HCT116 (cell line): Measurements from ENCODE around the gene CTDNEP1. TPM values are rescaled to one million over a fixed set of nuclear protein-coding genes. Genes with fewer than 3 reads are reported as not detected.

Source experiments
- ATAC-seq: fragments of 200-7000 bp; cut with Tn5 transposase; 2 replicates; pipeline ENCODE4 v1.9.1; 2020; ENCODE audit warnings: mild to moderate bottlenecking, moderate library complexity
- BruUV-seq: library from RNA; stranded (reverse); fragments of 400-500 nt; replicated peaks from 2 replicates; lab custom pipeline; 2021; lab: Mats Ljungman, UMichigan
- CTCF ChIA-PET: fragments of 300-600 bp; sonication (Branson Sonifier 250); formaldehyde crosslinking; loops from one replicate; lab custom pipeline; 2021; ENCODE audit warnings: antibody characterized with exemption; lab: Charles Lee
- POLR2A ChIA-PET: fragments of 300-600, 350-600 bp; sonication (Branson Sonifier 250); formaldehyde crosslinking; loops from one replicate; lab custom pipeline; 2021; ENCODE audit warnings: antibody characterized with exemption; lab: Charles Lee
- RAD21 ChIA-PET, 2 experiments: fragments of 300-600 bp; sonication (Branson Sonifier 250); formaldehyde crosslinking; loops; one replicate each; lab custom pipeline; 2023; ENCODE audit warnings: low total read pairs in 2 of 2; ENCODE audit not compliant: uncharacterized antibody in 2 of 2, unreplicated experiment in 2 of 2, low non-redundant PET in 1 of 2; lab: Charles Lee
- DNase-seq: peaks from one replicate; pipeline ENCODE4 v3.0.0-alpha.2; 2010; ENCODE audit warnings: low read depth, low spot score
- H2AFZ ChIP-seq: fragments of 200-600 bp; shearing (Covaris generic), sonication (generic); 2 replicates; pipeline ENCODE4 v1.6.1; 2017; ENCODE audit warnings: low read depth, mixed run types, mixed read lengths, antibody characterized with exemption, low read length; ENCODE audit not compliant: poor library complexity, severe bottlenecking
- H3K27ac ChIP-seq: 2 replicates; pipeline ENCODE4 v1.5.1; 2012; ENCODE audit warnings: low read depth, low read length
- H3K27me3 ChIP-seq: fragments of 200-600 bp; sonication (generic); 2 replicates; pipeline ENCODE4 v1.6.1; 2016; ENCODE audit warnings: mixed run types, low read length, mixed read lengths; ENCODE audit not compliant: insufficient read depth
- H3K36me3 ChIP-seq, 2 experiments: fragments of 200-500 bp in 1 of 2; fragments of 200-600 bp in 1 of 2; sonication (Bioruptor generic) in 1 of 2; sonication (generic) in 1 of 2; 2 replicates each; pipeline versions ENCODE4 v1.5.1 to v1.6.1; 2014 to 2016; ENCODE audit warnings: low read length in 2 of 2, inconsistent platforms in 1 of 2, mixed read lengths in 1 of 2, mixed run types in 1 of 2; ENCODE audit not compliant: insufficient read depth in 2 of 2, control insufficient read depth in 1 of 2
- H3K4me1 ChIP-seq, 2 experiments: fragments of 200-600 bp in 1 of 2; sonication (generic) in 1 of 2; 2 replicates each; pipeline versions ENCODE4 v1.5.1 to v1.6.1; 2012 to 2017; ENCODE audit warnings: low read length in 2 of 2, inconsistent platforms in 1 of 2, mild to moderate bottlenecking in 1 of 2, mixed read lengths in 1 of 2, mixed run types in 1 of 2, moderate library complexity in 1 of 2; ENCODE audit not compliant: insufficient read depth in 2 of 2, control insufficient read depth in 1 of 2
- H3K4me2 ChIP-seq: fragments of 200-600 bp; sonication (generic); 2 replicates; pipeline ENCODE4 v1.6.1; 2017; ENCODE audit warnings: mixed run types, low read length, mixed read lengths
- H3K4me3 ChIP-seq, 2 experiments: fragments of 200-600 bp in 1 of 2; sonication (generic) in 1 of 2; replicated peaks in 1 of 2; 2 replicates each; pipeline ENCODE4 v1.5.1; 2011 to 2016; ENCODE audit warnings: low read length in 2 of 2, control low read depth in 1 of 2, low read depth in 1 of 2, mild to moderate bottlenecking in 1 of 2, mixed read lengths in 1 of 2, mixed run types in 1 of 2
- H3K79me2 ChIP-seq: fragments of 200-600 bp; sonication (generic); 2 replicates; pipeline ENCODE4 v1.6.1; 2017; ENCODE audit warnings: mild to moderate bottlenecking, mixed run types, low read length, moderate library complexity, mixed read lengths; ENCODE audit not compliant: insufficient read depth
- H3K9ac ChIP-seq: fragments of 200-600 bp; sonication (generic); 2 replicates; pipeline ENCODE4 v1.6.1; 2016; ENCODE audit warnings: low read length, mixed read lengths
- H3K9me2 ChIP-seq: fragments of 200-600 bp; sonication (generic), shearing (Covaris generic); 2 replicates; pipeline ENCODE4 v1.6.1; 2017; ENCODE audit warnings: mixed run types, mild to moderate bottlenecking, moderate library complexity; ENCODE audit not compliant: insufficient read depth
- H3K9me3 ChIP-seq, 2 experiments: fragments of 200-500 bp in 1 of 2; fragments of 200-600 bp in 1 of 2; sonication (Bioruptor generic) in 1 of 2; sonication (generic) in 1 of 2; 2 replicates each; pipeline ENCODE4 v1.6.1; 2014 to 2017; ENCODE audit warnings: low read length in 2 of 2, mixed read lengths in 2 of 2, inconsistent platforms in 1 of 2, low read depth in 1 of 2, mild to moderate bottlenecking in 1 of 2, mixed run types in 1 of 2, moderate library complexity in 1 of 2; ENCODE audit not compliant: control insufficient read depth in 1 of 2, insufficient read depth in 1 of 2
- H4K20me1 ChIP-seq: fragments of 200-600 bp; sonication (generic), shearing (Covaris generic); 2 replicates; pipeline ENCODE4 v1.6.1; 2017; ENCODE audit warnings: mixed run types, mild to moderate bottlenecking, moderate library complexity; ENCODE audit not compliant: insufficient read depth
- CBX3 ChIP-seq: IDR thresholded peaks from 2 replicates; pipeline ENCODE4 v1.6.1; 2012; ENCODE audit warnings: low read depth
- POLR2A ChIP-seq: IDR thresholded peaks from 2 replicates; pipeline ENCODE4 v1.7.0; 2011; ENCODE audit warnings: borderline replicate concordance; ENCODE audit not compliant: insufficient read depth, insufficient read length; ENCODE audit errors: extremely low read depth
- SRF ChIP-seq: IDR thresholded peaks from 2 replicates; pipeline ENCODE4 v1.6.1; 2012; ENCODE audit warnings: low read depth
- ZFX ChIP-seq: fragments of 450-650 bp; IDR thresholded peaks from 2 replicates; pipeline ENCODE4 v1.6.1; 2017
- ZNF274 ChIP-seq: fragments of 200-500 bp; sonication (Bioruptor generic); IDR thresholded peaks from 2 replicates; pipeline ENCODE4 v1.6.1; 2014; ENCODE audit warnings: mild to moderate bottlenecking, low read depth, low read length, inconsistent platforms
- intact Hi-C: fragments of 100-400 bp; cut with micrococcal nuclease; formaldehyde crosslinking; loops from 2 replicates; pipeline ENCODE4 v1.10.0; 2022
- total RNA-seq: library from RNA; stranded (reverse); gene quantifications from one replicate; pipeline ENCODE4 v1.2.1, GENCODE V29; 2021; ENCODE audit not compliant: unreplicated experiment
- TF ChIP-seq, protein P1 (sequence below), 3 experiments: fragments of 200-600 bp in 1 of 3; sonication (generic) in 1 of 3; IDR thresholded peaks in 2 of 3; conservative IDR thresholded peaks in 1 of 3; 2 replicates each; pipeline ENCODE4 v1.5.1; 2012 to 2017; ENCODE audit warnings: low read depth in 2 of 3, low read length in 2 of 3, antibody characterized with exemption in 1 of 3, borderline replicate concordance in 1 of 3, control low read depth in 1 of 3, mild to moderate bottlenecking in 1 of 3, mixed read lengths in 1 of 3, mixed run types in 1 of 3, moderate library complexity in 1 of 3; ENCODE audit not compliant: insufficient read depth in 1 of 3
- TF ChIP-seq, protein P2 (sequence below): IDR thresholded peaks from 2 replicates; pipeline ENCODE4 v1.6.1; 2012

The CTDNEP1 gene
- total RNA-seq, 1 experiment from 2014 or later: 143 TPM

GRCh38 chr17:7207120-7208001 is 44.2 kb downstream of the CTDNEP1 start:
- peaks cover 3 to 12% of the 10 kb centered on the region in 2 experiments; a peak in 3 of 4 replicates for H3K4me1 ChIP-seq
- ChIA-PET RAD21 (no interaction called here), CTCF (no interaction called here), POLR2A (no interaction called here)
- H3K4me2 ChIP-seq: no peak overlapping the region
- BruUV-seq: no TSS peak
- TF ChIP-seq ZNF274: no peak
- TF ChIP-seq, protein P1, sequence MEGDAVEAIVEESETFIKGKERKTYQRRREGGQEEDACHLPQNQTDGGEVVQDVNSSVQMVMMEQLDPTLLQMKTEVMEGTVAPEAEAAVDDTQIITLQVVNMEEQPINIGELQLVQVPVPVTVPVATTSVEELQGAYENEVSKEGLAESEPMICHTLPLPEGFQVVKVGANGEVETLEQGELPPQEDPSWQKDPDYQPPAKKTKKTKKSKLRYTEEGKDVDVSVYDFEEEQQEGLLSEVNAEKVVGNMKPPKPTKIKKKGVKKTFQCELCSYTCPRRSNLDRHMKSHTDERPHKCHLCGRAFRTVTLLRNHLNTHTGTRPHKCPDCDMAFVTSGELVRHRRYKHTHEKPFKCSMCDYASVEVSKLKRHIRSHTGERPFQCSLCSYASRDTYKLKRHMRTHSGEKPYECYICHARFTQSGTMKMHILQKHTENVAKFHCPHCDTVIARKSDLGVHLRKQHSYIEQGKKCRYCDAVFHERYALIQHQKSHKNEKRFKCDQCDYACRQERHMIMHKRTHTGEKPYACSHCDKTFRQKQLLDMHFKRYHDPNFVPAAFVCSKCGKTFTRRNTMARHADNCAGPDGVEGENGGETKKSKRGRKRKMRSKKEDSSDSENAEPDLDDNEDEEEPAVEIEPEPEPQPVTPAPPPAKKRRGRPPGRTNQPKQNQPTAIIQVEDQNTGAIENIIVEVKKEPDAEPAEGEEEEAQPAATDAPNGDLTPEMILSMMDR (IDR thresholded peaks at IDR 0.05 in 2 of 3, conservative IDR thresholded peaks at IDR 0.05 in 1 of 3; ENCODE audit: borderline replicate concordance in 1 of 3, insufficient read depth in 1 of 3, low read depth in 2 of 3, low read length in 2 of 3): no peak
- no peak for DNase-seq
- no peak overlapping the region for H3K9ac ChIP-seq
- no peaks in the 10 kb centered on the region for H3K79me2 ChIP-seq
- ATAC-seq: no peak
- intact Hi-C loops: no loop called here
- no peak overlapping the region for H3K4me3 ChIP-seq
- H3K27me3 ChIP-seq: no peaks in the 10 kb centered on the region
- H4K20me1 ChIP-seq: no peaks in the 10 kb centered on the region
- H3K9me2 ChIP-seq: no peaks in the 10 kb centered on the region
- H2AFZ ChIP-seq: no peak overlapping the region
- no peaks in the 10 kb centered on the region for H3K9me3 ChIP-seq
- H3K36me3 ChIP-seq: no peaks in the 10 kb centered on the region
- no peak overlapping the region for H3K27ac ChIP-seq

DNA sequence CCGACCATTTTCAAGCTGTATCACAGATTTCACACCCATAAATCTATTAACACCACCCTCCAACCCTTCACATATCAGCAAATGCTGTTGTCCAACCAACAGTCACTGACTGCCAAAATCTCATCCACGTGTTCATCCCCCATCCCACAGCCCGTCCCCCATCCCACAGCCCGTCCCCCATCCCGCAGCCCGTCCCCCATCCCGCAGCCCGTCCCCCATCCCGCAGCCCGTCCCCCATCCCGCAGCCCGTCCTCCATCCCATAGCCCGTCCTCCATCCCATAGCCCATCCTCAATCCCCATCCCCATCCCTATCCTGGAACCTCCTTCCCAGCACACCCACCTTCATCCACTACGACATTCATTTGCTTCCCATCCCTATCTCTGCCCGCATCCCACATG is 46.0 kb downstream of the CTDNEP1 start:
- intact Hi-C loops: no loop called here
- H3K27me3 ChIP-seq: no peaks in the 10 kb centered on the region
- no peak for ATAC-seq
- no peak overlapping the region; a peak in 1 of 4 replicates for H3K4me3 ChIP-seq
- no peaks in the 10 kb centered on the region for H3K9me3 ChIP-seq
- H4K20me1 ChIP-seq: no peaks in the 10 kb centered on the region
- H3K79me2 ChIP-seq: no peaks in the 10 kb centered on the region
- no TSS peak for BruUV-seq
- no peaks in the 10 kb centered on the region for H3K9me2 ChIP-seq
- H3K9ac ChIP-seq: peak overlapping the region; percentile 34; the same call in 1 of the 2 replicates
- CTCF ChIA-PET: no interaction called here
- no peak overlapping the region for H3K27ac ChIP-seq
- DNase-seq: no peak
- H2AFZ ChIP-seq: no peak overlapping the region
- no peaks in the 10 kb centered on the region for H3K36me3 ChIP-seq
- H3K4me2 ChIP-seq: peak overlapping the region; percentile 71
- no peak for TF ChIP-seq SRF
- no peak for TF ChIP-seq CBX3
- TF ChIP-seq POLR2A: no peak
- TF ChIP-seq, protein P2, sequence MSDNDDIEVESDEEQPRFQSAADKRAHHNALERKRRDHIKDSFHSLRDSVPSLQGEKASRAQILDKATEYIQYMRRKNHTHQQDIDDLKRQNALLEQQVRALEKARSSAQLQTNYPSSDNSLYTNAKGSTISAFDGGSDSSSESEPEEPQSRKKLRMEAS: no peak
- no peak for TF ChIP-seq ZFX
- POLR2A ChIA-PET: no interaction called here
- peaks cover 4 to 18% of the 10 kb centered on the region in 2 experiments; a peak in 3 of 4 replicates for H3K4me1 ChIP-seq
- RAD21 ChIA-PET: no interaction called here
